NCI-H345 (cell line): Measurements from ENCODE around the gene TCF19.

Experiments used
- DNase-seq: peaks from one replicate; lab custom pipeline; 2025; lab: John Stamatoyannopoulos, UW

Gene TCF19

DNA sequence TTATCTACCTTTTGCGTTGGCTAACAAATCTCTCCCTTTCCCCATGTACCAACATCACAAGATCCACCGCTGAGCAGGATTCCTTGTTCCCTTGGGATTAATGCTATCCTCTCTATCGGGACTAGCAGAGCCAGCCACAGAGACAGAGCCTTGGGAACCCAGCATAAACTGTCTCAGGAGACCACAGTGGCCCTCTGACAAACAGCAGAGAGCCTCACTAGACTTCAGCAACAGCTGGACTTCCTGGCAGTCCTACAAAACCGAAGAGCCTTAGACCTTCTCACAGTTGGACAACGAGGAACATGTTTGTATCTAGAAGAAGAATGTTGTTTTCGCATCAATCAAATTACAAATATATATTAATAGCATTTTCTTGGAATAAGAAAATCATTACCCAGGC, 51.7 kb downstream of the TCF19 start:
- no peak for DNase-seq

GRCh38 chr6:31210741-31211532, 52.5 kb downstream of the TCF19 start:
- DNase-seq: no peak
